NCI-H82 treated with DMSO at 0.1 percent for 48 hours (cell line): Measurements from ENCODE around the gene ZNFX1.
"Not testable (repeated sequence)": the region's sequence is repeated elsewhere in the genome, so short reads cannot be mapped to it uniquely, and the experiment has no call there.

Experiments used
- DNase-seq: peaks from one replicate; lab custom pipeline; 2025; ENCODE audit not compliant: unreplicated experiment; lab: John Stamatoyannopoulos, UW

ZNFX1 gene

GRCh38 chr20:49252556-49253350 is 25.1 kb downstream of the ZNFX1 start:
- DNase-seq: no peak

- no peak for DNase-seq
Measured at GRCh38 chr20:49248879-49249665, 28.8 kb downstream of the ZNFX1 start.

GRCh38 chr20:49248301-49248700 is 29.6 kb downstream of the ZNFX1 start:
- no peak for DNase-seq

- no peak for DNase-seq
Measured at GRCh38 chr20:49247792-49248191, 30.1 kb downstream of the ZNFX1 start.

GRCh38 chr20:49247169-49247723 is 30.6 kb downstream of the ZNFX1 start:
- no peak for DNase-seq

- peak; percentile 11 for DNase-seq
Measured at GRCh38 chr20:49245921-49246740, 31.7 kb downstream of the ZNFX1 start.

GRCh38 chr20:49237531-49237930 is 40.3 kb downstream of the ZNFX1 start:
- DNase-seq: no peak

- DNase-seq: no peak
Measured at GRCh38 chr20:49236301-49236700, 41.6 kb downstream of the ZNFX1 start.

- DNase-seq: no peak
Measured at GRCh38 chr20:49234831-49235230, 43.0 kb downstream of the ZNFX1 start.

- DNase-seq: no peak
Measured at GRCh38 chr20:49233226-49233625, 44.6 kb downstream of the ZNFX1 start.

- no peak for DNase-seq
Measured at GRCh38 chr20:49231471-49231870, 46.4 kb downstream of the ZNFX1 start.

GRCh38 chr20:49230561-49231133 is 47.2 kb downstream of the ZNFX1 start:
- peak; percentile 81 for DNase-seq

GRCh38 chr20:49230021-49230420 is 47.8 kb downstream of the ZNFX1 start:
- no peak for DNase-seq

- no peak for DNase-seq
Measured at GRCh38 chr20:49229381-49229780, 48.5 kb downstream of the ZNFX1 start.

GRCh38 chr20:49228676-49229075 is 49.2 kb downstream of the ZNFX1 start:
- no peak for DNase-seq

- DNase-seq: no peak
Measured at GRCh38 chr20:49225896-49226295, 52.0 kb downstream of the ZNFX1 start.

GRCh38 chr20:49219924-49220831 is 57.7 kb downstream of the ZNFX1 start:
- no peak for DNase-seq

- peak; percentile 99 for DNase-seq
Measured at GRCh38 chr20:49219091-49219923, 58.5 kb downstream of the ZNFX1 start, which contains the start of gene DDX27. DDX27 (plus strand) TSS chr20:49219416; CDS start chr20:49219449, 33 bp downstream.

- DNase-seq: not testable (repeated sequence)
Measured at GRCh38 chr20:49218739-49219090, 59.1 kb downstream of the ZNFX1 start.
